ENCODE measurements around the gene ZNF30.

DNA sequence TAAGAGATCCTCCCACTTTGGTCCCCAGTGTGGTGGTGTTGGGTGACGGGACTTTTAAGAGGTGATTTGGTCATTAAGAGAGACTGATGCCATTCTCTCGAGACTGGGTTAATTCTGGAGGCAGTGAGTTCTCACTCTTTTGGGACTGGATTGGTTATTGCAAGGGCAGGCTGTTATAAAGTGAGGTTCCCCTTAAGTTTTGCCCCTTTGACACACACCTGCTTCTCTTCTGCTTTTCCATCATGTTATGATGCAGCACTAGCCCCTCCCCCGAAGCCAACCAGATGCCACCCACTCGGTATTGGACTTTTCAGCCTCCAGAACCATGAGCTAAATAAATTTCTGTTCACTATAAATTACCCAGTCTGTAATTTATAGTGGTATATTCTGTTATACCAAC lies 57.1 kb downstream of the ZNF30 start:
- TF ChIP-seq, protein P1, sequence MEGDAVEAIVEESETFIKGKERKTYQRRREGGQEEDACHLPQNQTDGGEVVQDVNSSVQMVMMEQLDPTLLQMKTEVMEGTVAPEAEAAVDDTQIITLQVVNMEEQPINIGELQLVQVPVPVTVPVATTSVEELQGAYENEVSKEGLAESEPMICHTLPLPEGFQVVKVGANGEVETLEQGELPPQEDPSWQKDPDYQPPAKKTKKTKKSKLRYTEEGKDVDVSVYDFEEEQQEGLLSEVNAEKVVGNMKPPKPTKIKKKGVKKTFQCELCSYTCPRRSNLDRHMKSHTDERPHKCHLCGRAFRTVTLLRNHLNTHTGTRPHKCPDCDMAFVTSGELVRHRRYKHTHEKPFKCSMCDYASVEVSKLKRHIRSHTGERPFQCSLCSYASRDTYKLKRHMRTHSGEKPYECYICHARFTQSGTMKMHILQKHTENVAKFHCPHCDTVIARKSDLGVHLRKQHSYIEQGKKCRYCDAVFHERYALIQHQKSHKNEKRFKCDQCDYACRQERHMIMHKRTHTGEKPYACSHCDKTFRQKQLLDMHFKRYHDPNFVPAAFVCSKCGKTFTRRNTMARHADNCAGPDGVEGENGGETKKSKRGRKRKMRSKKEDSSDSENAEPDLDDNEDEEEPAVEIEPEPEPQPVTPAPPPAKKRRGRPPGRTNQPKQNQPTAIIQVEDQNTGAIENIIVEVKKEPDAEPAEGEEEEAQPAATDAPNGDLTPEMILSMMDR (IDR thresholded peaks at IDR 0.05): no peak
- TF ChIP-seq EZH2 (IDR thresholded peaks at IDR 0.05): no peak

All from neural progenitor cell (in vitro differentiated cells).